GM21576 (cell line): ENCODE results near the gene EBP.
"Not testable (repeated sequence)": the region's sequence is repeated elsewhere in the genome, so short reads cannot be mapped to it uniquely, and the experiment has no call there.

Experiments used
- ATAC-seq: cut with Tn5 transposase; IDR thresholded peaks from one replicate; pipeline ENCODE4 v1.9.1; 2021; ENCODE audit warnings: mild to moderate bottlenecking, moderate library complexity; ENCODE audit not compliant: unreplicated experiment

The EBP gene

DNA sequence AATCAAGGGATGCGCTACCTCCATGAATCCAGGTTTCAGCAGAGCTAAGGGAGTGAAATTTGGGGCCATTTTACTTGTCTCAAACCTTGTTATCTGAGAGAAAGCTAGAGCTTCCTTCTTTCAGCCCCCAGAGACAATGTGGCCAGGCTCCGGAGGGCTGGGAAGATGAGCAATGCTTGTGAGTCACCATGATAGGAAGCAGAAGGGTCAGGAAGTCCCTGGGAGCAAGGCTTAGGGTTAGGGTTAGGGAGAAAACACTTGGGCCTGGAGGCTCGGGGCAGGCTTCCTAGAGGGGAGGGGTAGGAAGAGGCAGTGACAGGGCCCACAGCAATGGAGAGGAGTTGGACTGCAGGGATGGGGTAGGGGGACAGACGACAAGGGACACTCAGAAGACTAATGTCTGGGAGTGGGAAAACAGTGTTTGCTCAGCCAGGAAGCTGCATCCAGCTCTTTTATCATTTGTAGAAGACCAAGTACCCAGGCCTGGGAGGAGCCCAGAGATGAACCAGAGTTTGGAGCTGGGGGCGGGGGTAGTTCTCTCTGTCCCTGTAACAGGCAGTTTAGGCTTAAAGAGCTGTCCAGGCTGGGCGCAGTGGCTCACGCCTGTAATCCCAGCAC lies 29.2 kb upstream of the EBP start:
- ATAC-seq, result no peak

GRCh38 chrX:48493890-48494364 lies 27.7 kb upstream of the EBP start:
- no peak for ATAC-seq

DNA sequence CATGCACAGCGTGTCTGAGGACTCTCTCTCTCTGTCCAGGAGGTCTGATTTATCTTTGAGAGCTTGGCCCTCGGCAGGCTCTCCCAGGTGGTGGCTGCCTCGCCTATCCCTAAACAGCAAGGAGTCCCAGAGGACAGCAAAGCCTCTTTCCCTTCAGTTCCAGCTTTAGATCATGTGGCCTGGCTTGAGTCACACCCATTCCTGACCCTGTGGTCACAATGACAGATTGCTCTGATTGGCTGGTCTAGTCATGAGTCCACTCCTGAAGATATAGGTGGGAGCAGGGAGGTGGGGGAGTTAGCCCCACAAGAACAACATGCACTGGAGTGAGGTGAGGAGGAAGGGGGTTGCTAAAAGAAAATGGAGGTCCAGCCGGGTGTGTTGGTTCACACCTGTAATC lies 24.9 kb upstream of the EBP start:
- no peak for ATAC-seq

GRCh38 chrX:48497871-48498270 lies 23.7 kb upstream of the EBP start:
- no peak for ATAC-seq

DNA sequence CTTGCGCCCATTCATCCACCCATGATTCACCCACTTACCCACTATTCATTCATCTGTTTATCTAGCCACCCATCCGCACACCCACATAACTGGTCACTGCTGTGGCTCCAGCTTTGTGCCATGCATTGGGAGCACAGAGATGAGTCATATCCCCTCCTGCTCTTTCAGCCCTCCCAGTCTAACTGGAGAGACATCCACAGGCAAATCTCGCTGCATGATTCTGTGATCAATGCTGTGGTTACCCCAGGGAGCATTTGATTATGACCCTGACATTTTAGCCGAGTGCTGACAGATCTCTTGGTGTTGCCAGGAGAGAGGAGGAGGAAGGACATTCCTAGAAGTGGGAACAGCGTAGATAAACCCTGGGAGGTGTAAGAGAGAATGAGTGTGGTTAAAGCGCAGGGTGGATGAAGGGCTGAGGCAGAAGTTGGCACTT lies 23.2 kb upstream of the EBP start:
- ATAC-seq, result no peak

- no peak for ATAC-seq
Observed at GRCh38 chrX:48504261-48504660, 17.3 kb upstream of the EBP start.

GRCh38 chrX:48505481-48505880 lies 16.1 kb upstream of the EBP start:
- ATAC-seq, result no peak

DNA sequence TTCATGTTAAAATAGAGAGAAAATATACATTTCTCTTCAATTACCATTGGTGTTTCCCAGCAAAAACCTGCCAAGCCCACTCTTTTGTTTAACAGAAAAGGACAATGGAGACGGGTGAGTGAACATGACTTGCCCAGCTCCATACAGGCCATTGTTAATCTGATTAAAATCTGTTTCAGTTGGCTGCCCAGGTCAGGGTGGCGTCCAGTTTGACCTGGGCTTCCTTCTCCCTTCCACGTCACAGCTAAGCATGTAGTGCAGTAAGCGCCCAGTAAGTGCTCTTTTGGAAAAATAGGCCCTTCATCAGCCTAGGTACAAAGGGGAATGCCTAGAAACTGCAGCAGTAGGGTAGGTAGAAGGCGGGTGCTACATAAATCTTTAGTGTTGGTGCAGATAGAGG lies 14.4 kb upstream of the EBP start:
- ATAC-seq, result no peak

GRCh38 chrX:48508400-48509244 lies 13.0 kb upstream of the EBP start, which contains the start of gene PORCN:
TSS of gene PORCN (plus strand) at chrX:48508992. CDS start at chrX:48509821, 829 bp downstream.
- peak; percentile 68 for ATAC-seq

DNA sequence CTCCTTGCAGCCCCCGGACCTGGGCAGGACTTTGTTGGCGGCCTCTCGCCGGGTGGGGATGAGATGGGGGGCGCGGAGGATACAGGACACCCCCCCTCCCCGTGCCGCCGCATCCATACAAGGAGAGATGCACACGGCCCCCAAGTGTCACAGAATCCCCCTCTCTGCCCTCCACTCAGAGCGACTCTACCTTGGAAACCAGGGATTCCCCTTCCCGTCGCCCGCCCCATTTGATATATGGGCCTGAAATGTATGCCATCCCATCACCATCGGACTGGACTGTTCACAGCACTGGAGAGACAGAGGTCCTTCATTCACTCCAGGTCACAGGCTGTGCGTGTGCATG lies 12.4 kb upstream of the EBP start:
- peak; percentile 8 for ATAC-seq

DNA sequence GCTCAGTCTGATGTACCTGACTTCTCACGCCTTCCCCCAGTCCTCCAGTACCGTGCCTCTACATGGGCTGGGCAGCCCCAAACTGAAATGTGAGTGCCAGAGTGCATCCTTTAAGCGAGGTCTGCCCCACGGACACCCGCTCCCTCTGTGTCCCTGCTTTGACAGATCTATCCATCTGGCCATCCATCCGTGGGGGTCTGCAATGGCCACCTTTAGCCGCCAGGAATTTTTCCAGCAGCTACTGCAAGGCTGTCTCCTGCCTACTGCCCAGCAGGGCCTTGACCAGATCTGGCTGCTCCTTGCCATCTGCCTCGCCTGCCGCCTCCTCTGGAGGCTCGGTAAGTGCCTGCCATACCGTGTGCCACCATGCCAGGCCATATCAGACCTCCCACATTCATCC lies 12.0 kb upstream of the EBP start:
- ATAC-seq, result no peak

DNA sequence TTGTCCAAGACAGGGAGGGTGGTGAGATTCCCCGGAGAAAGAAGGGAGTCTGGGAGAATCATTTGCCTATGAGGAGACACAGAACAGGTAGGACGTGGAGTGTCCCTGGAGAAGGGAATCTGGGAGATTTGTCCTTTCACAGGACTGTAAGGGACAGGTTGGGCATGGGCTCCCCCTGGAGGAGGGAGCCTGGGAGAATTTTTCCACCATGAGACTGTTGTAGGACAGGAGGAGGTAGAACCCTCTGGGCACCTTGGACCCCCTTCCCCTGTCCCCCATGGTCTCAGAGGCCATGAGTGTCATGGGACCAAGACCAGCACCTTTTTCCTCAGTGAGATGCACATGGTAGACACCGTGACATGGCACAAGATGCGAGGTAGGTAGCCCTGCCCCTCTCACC lies 10.0 kb upstream of the EBP start:
- ATAC-seq, result no peak

GRCh38 chrX:48512371-48512935 lies 9.2 kb upstream of the EBP start:
- no peak for ATAC-seq

DNA sequence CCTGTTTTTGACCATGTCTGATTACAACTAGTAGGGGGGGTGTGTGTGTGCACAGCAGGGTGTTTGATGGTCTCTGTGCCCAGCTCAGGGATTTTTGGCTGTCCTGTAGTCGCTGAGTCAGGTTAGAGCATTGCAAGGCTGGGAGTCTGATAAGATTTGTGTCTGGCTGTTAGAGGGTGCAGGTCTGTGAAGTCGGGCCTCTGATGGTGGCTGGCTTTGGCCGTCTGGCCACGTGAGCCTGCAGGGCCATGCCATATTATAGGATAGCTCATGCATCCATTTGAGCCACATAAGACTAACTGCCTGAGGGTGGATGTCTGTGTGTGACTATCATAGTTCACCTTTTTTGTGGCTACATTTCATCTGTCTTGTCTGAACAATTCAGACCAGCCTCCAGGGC lies 7.9 kb upstream of the EBP start:
- ATAC-seq, result no peak

- ATAC-seq, result no peak
Observed at GRCh38 chrX:48514126-48514806, 7.3 kb upstream of the EBP start.

DNA sequence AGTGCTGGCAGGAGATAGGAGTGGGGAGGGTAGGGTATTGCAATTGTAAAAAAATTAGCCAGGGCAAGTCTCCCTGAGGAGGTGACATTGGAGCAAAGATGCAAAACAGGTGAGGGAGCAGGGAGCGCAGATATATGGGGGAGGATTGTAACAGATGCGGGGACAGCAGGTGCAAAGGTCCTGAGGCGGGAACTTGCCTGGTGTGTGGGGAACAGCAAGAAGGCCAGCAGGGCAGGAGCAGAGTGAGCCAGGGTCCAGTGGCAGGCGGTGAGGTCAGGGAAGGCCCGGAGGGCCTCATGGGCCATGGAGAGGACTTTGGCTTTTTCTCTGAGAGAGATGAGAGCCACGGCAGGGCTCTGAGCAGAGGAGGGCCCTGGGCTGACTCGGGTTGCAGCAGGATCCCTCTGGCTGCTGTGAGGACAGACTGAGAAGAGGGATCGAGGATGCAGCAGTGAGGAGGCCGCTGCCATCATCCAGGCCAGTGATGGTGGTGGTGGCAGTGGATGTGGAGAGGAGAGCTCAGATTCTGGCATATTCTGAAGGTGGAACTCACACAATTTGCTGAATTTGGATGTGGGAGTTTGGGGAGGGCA lies 6.6 kb upstream of the EBP start:
- ATAC-seq, result no peak

- no peak for ATAC-seq
Observed at GRCh38 chrX:48515842-48516241, 5.8 kb upstream of the EBP start.

GRCh38 chrX:48516285-48516684 lies 5.3 kb upstream of the EBP start:
- ATAC-seq, result no peak

DNA sequence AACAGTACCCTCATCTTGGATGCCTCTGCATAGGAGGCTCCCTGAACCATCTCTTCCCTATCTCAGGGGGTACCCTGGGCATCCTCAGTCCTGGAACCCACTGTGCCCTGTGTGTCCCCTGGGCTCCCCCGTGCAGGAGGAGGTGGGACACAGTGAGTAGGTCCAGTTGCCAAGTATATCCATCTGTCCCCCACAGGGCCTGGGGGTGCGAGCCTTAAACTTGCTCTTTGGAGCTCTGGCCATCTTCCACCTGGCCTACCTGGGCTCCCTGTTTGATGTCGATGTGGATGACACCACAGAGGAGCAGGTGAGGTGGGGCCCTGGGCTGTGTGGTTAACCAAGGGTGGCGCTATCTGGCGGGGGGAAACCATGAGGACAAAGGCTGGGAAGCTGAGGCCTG lies 4.6 kb upstream of the EBP start:
- no peak for ATAC-seq

- ATAC-seq, result not testable (repeated sequence)
Observed at GRCh38 chrX:48519481-48519880, 2.1 kb upstream of the EBP start.

DNA sequence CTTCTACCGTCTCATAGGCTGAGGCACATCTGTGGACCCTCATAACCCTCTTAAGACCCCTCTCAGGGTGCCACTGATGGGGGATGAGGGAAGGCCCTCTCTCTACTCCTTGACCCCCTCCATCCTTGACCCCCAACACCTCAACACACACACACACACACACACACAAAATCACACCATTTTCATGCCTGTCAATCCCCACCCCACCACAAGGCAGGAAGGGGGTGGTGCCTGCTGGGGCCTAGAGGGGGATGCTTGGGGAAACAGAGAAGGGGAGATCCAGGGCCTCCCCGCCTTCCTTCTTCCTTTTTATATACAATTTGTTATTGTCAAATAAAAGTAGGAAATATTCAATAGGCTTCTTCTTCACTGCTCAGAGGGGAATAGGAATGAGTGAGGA lies 1.2 kb upstream of the EBP start:
- no peak for ATAC-seq
